Nephron (organoid): Measurements from ENCODE around the gene ZNF132.

Experiments used
- H3K27ac Mint-ChIP-seq, 3 experiments: 2 replicates each; pipeline ENCODE4 v1.8.0; 2020; ENCODE audit warnings: mixed read lengths in 3 of 3, mild to moderate bottlenecking in 2 of 3, moderate library complexity in 1 of 3
- H3K27me3 Mint-ChIP-seq: 2 replicates; pipeline ENCODE4 v1.8.0; 2021; ENCODE audit warnings: low read depth, mild to moderate bottlenecking, moderate library complexity, mixed read lengths
- H3K36me3 Mint-ChIP-seq: 2 replicates; pipeline ENCODE4 v1.8.0; 2020; ENCODE audit warnings: low read depth, mixed read lengths
- H3K4me1 Mint-ChIP-seq: 2 replicates; pipeline ENCODE4 v1.8.0; 2020; ENCODE audit warnings: mixed read lengths
- H3K4me3 Mint-ChIP-seq, 3 experiments: 2 replicates each; pipeline ENCODE4 v1.8.0; 2020; ENCODE audit warnings: mild to moderate bottlenecking in 3 of 3, mixed read lengths in 3 of 3, moderate library complexity in 2 of 3
- H3K9me3 Mint-ChIP-seq: 2 replicates; pipeline ENCODE4 v1.8.0; 2020; ENCODE audit warnings: mixed read lengths
- TF ChIP-seq, protein P1 (sequence below), 3 experiments: fragments of 200-600 bp; sonication (generic); IDR thresholded peaks; one replicate each; pipeline ENCODE4 v1.5.0; 2021; ENCODE audit warnings: antibody characterized with exemption in 3 of 3; ENCODE audit not compliant: unreplicated experiment in 3 of 3

ZNF132 gene

DNA sequence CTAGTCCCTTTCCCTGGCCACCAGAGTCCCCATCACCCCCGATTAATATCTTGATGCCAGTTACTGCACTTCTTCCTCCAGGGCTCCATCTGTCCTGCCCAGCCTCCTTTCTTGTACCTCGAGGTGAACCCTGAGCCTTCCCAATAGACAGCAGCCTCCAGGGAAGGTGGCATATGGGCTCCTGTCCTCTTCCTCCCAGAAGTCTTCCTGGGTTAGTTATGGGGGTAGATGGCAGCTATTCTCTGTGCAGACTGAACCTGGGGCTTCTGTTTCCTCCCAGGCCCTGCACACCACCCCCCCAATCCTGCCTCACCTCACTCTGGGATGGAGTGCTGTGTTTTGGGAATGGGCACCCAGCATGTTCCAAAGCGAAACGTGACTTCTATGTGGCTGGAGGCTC is 41.9 kb downstream of the ZNF132 start:
- H3K4me3 Mint-ChIP-seq: no peak overlapping the region
- peaks cover 22% of the 10 kb centered on the region for H3K36me3 Mint-ChIP-seq
- no peaks in the 10 kb centered on the region for H3K9me3 Mint-ChIP-seq
- H3K27me3 Mint-ChIP-seq: no peaks in the 10 kb centered on the region
- no peak overlapping the region for H3K27ac Mint-ChIP-seq
- TF ChIP-seq, protein P1, sequence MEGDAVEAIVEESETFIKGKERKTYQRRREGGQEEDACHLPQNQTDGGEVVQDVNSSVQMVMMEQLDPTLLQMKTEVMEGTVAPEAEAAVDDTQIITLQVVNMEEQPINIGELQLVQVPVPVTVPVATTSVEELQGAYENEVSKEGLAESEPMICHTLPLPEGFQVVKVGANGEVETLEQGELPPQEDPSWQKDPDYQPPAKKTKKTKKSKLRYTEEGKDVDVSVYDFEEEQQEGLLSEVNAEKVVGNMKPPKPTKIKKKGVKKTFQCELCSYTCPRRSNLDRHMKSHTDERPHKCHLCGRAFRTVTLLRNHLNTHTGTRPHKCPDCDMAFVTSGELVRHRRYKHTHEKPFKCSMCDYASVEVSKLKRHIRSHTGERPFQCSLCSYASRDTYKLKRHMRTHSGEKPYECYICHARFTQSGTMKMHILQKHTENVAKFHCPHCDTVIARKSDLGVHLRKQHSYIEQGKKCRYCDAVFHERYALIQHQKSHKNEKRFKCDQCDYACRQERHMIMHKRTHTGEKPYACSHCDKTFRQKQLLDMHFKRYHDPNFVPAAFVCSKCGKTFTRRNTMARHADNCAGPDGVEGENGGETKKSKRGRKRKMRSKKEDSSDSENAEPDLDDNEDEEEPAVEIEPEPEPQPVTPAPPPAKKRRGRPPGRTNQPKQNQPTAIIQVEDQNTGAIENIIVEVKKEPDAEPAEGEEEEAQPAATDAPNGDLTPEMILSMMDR (IDR thresholded peaks at IDR 0.05; ENCODE audit: unreplicated experiment in 3 of 3): no peak
- peaks cover 17% of the 10 kb centered on the region for H3K4me1 Mint-ChIP-seq

DNA sequence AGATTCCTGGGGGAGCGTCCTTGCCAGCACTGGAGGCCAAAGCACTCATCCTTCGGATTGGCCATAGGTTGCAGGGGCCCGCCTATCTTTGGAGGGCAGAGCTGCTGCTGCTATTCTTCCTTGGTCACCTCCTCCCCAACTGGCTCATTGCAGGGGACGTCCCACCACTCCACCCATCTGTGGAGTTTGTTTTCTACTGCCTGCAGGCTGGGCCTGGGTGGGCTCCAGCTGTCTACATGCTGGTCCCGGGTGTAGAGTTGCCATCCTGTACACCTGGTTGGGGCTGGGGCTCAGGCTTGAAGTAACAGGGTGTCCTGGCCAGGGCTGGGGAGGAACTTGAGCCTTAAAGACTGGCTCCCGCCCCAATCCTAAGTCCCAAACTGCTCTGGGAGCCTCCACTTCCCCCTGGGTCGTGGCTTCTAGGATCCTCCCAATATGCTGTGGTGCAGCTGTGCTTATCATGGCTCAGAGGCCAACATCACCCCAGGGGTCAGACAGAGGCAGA is 42.4 kb downstream of the ZNF132 start:
- H3K4me1 Mint-ChIP-seq: peaks cover 17% of the 10 kb centered on the region
- H3K9me3 Mint-ChIP-seq: no peaks in the 10 kb centered on the region
- no peak overlapping the region for H3K4me3 Mint-ChIP-seq

DNA sequence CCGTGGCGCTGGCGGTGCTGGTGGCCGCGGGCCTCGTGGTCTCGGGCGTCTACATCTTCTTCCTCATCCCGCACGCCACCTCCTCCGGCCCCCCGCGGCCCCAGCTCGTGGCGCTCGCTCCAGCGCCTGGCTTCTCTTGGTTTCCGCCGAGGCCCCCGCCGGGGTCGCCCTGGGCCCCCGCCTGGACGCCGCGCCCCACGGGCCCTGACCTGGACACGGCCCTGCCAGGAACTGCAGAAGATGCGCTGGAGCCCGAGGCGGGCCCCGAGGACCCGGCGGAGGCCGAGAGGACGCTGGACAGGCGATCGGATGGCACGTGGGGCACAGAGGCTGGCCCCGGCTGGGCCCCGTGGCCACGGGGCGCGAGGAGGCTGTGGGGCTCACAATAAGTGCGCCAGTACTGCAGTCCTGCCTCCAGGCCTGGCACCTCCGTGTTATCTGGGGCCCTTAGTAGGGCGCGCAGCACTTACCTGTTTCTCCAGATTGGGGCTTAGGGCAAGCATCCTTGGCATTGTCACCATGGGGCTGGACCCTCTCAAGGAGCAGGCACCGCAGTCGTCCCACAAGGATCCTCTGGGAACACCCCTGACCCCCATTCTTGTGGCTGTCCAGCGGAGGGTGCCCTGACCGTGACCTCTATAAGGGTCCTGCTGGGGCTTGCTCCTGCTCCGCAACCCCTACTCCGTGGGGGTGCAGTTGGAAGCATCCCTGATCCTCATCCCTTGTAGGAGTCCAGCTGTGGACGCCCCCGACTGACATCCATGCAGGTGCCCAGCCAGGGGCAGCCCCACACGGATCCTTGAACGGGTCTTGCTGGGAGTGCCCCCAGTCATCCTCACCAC is 43.0 kb downstream of the ZNF132 start:
- Mint-ChIP-seq H3K9me3 (no peaks in the 10 kb centered on the region), H3K27ac (no peak overlapping the region), H3K27me3 (no peaks in the 10 kb centered on the region), H3K36me3 (peaks cover 28% of the 10 kb centered on the region), H3K4me3 (no peak overlapping the region), H3K4me1 (peaks cover 17% of the 10 kb centered on the region)
- TF ChIP-seq, protein P1 (IDR thresholded peaks at IDR 0.05; ENCODE audit: unreplicated experiment in 3 of 3): no peak

More for the DNA sequence above, 42.4 kb downstream of the ZNF132 start:
- Mint-ChIP-seq H3K27me3 (no peaks in the 10 kb centered on the region), H3K36me3 (peaks cover 27% of the 10 kb centered on the region), H3K27ac (no peak overlapping the region)
- TF ChIP-seq, protein P1 (IDR thresholded peaks at IDR 0.05; ENCODE audit: unreplicated experiment in 3 of 3): no peak

DNA sequence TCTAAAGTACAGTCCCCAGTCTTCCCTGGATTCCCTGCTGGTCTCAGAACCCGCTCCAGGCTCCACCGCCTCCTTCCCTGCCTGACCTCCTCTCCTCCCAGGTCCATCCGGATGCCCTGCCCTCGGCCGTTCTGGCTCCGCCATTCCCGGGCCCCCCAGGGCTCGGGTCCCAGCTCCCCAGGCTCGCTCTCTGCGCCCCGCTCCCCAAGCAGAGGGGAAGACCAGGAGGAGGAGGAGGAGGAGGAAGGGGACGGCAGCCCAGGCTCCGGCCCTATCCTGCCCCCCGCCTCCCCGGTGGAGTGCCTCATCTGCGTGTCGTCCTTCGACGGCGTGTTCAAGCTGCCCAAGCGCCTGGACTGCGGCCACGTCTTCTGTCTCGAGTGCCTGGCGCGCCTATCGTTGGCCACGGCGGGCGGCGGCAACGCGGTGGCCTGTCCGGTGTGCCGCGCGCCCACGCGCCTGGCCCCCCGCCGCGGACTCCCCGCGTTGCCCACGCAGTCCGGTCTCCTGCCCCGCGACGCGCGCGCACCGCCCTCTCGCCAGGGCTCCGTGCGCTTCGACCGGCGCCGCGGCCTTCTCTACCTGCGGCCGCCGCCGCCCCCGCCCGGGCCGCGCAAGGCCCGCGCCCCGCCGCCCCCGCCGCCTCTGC is 43.9 kb downstream of the ZNF132 start:
- no peak overlapping the region for H3K27ac Mint-ChIP-seq
- H3K9me3 Mint-ChIP-seq: no peaks in the 10 kb centered on the region
- H3K27me3 Mint-ChIP-seq: no peaks in the 10 kb centered on the region
- H3K36me3 Mint-ChIP-seq: peaks cover 29% of the 10 kb centered on the region
- peaks cover 13% of the 10 kb centered on the region for H3K4me1 Mint-ChIP-seq
- no peak overlapping the region for H3K4me3 Mint-ChIP-seq
- TF ChIP-seq, protein P1 (IDR thresholded peaks at IDR 0.05; ENCODE audit: unreplicated experiment in 3 of 3): no peak

DNA sequence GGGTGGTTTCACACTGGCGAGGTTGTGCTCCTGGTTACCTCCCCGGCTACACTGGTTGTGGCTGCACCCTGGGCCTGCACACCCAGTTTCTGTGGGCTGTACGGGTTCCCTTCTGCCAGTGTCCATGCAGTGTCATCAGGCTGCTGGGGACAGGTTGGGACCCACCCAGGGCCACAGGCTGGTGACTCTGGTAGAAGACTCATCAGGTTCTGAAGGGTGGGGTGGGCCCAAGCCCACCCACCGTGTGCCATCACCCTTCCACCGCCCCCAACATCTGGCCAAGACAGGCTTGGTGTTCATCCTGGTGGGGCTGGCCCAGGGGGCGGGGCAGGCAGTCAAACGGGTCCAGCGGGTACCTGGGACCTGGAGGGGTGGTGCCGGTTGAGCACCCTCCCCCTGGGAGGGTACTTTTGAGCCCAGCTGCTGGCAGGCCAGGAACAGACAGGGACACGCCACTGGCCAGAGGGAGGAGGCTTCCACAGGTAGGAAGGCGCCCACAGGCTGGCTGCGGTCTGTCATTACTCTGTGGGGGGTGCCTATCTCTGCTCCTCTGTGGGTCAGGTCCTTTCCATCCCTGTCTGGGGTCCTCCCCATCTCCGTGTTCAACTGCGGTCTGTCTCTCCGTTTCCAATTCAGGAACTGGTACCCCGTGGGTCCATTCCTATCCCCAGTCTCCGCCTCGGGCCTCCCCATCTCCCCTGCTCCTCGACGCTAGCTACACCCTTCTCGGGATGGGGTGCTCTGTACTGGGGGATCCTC is 44.6 kb downstream of the ZNF132 start, which contains the start of gene RNF225:
Gene RNF225, plus strand, starts transcription at position 437 of the 759 bp plus-strand sequence. CDS start 434 bp downstream, outside the sequence.
- H3K4me1 Mint-ChIP-seq: peaks cover 11% of the 10 kb centered on the region
- H3K27me3 Mint-ChIP-seq: no peaks in the 10 kb centered on the region
- H3K4me3 Mint-ChIP-seq: no peak within 1 kb of the TSS
- no peak within 1 kb of the TSS for H3K27ac Mint-ChIP-seq
- peaks cover 35% of the 10 kb centered on the region for H3K36me3 Mint-ChIP-seq
- H3K9me3 Mint-ChIP-seq: no peaks in the 10 kb centered on the region
- TF ChIP-seq, protein P1 (IDR thresholded peaks at IDR 0.05; ENCODE audit: unreplicated experiment in 3 of 3): no peak
